ENCODE data around the gene CAB39L.

DNA sequence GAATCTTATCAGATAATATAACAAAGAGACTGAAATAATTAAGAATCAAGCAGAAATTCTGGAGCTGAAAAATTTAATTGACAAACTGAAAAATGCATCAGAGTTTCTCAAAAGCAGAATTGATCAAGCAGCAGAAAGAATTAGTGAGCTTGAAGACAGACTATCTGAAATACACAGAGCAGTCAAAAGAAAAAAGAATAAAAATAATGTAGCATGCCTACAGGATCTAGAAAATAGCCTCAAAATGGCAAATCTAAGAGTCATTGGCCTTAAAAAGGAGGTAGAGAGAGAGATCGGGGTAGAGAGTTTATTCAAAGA, 39.2 kb downstream of the CAB39L start:
- TF ChIP-seq EZH2 (IDR thresholded peaks at IDR 0.05; ENCODE audit: insufficient read depth, poor library complexity, severe bottlenecking) (no peak), EZH2phosphoT487 (IDR thresholded peaks at IDR 0.05; ENCODE audit: insufficient read depth, low read depth) (no peak)

Measured in GM23248 (cell line).